ENCODE data around the gene TTC7B. TPM values are rescaled to one million over a fixed set of nuclear protein-coding genes. Genes with fewer than 3 reads are reported as not detected.

The TTC7B gene
- total RNA-seq, 1 experiment from 2014 or later = 70.6 TPM

DNA sequence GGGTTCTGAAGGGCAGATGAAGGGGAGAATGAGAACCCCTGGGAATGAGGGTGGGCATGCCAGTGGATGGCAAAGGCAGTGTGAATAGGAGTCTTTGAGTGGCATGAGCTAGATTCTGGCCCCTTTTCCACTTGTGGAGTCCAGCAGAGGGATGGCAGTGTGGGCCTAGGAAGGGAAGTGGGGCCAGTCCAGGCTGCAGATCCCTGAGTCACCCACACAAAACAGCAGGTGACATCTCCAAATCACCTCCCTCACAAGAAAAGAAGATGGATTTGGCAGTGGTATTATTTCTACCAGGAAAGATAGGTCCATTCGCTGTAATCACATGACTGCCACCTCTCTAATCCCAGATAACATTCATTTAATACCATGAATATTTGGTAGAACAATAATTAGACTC, 151.3 kb downstream of the TTC7B start:
- DNase-seq (ENCODE audit: low read depth, low spot score) (no peak), ATAC-seq (no peak)
- TF ChIP-seq EZH2 (IDR thresholded peaks at IDR 0.05) (no peak), SRF (IDR thresholded peaks at IDR 0.05; ENCODE audit: low read depth) (no peak), REST (IDR thresholded peaks at IDR 0.05; ENCODE audit: low read depth) (no peak), ZNF274 (IDR thresholded peaks at IDR 0.05; ENCODE audit: low read depth, low read length) (no peak)
- TF ChIP-seq, protein P1, sequence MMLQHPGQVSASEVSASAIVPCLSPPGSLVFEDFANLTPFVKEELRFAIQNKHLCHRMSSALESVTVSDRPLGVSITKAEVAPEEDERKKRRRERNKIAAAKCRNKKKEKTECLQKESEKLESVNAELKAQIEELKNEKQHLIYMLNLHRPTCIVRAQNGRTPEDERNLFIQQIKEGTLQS (IDR thresholded peaks at IDR 0.05) = no peak
- TF ChIP-seq, protein P2, sequence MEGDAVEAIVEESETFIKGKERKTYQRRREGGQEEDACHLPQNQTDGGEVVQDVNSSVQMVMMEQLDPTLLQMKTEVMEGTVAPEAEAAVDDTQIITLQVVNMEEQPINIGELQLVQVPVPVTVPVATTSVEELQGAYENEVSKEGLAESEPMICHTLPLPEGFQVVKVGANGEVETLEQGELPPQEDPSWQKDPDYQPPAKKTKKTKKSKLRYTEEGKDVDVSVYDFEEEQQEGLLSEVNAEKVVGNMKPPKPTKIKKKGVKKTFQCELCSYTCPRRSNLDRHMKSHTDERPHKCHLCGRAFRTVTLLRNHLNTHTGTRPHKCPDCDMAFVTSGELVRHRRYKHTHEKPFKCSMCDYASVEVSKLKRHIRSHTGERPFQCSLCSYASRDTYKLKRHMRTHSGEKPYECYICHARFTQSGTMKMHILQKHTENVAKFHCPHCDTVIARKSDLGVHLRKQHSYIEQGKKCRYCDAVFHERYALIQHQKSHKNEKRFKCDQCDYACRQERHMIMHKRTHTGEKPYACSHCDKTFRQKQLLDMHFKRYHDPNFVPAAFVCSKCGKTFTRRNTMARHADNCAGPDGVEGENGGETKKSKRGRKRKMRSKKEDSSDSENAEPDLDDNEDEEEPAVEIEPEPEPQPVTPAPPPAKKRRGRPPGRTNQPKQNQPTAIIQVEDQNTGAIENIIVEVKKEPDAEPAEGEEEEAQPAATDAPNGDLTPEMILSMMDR (IDR thresholded peaks at IDR 0.05 in 2 of 3, conservative IDR thresholded peaks at IDR 0.05 in 1 of 3; ENCODE audit: borderline replicate concordance in 1 of 3, insufficient read depth in 1 of 3, low read depth in 2 of 3, low read length in 2 of 3) = no peak
- CTCF ChIA-PET = no interaction called here
- intact Hi-C loops (cut with micrococcal nuclease) = no loop called here
- Histone ChIP-seq H4K20me1 (ENCODE audit: insufficient read depth) (no peaks in the 10 kb centered on the region), H3K36me3 (ENCODE audit: control insufficient read depth in 1 of 2, insufficient read depth in 2 of 2, low read length in 2 of 2) (no peaks in the 10 kb centered on the region), H3K27ac (ENCODE audit: low read depth, low read length) (no peak overlapping the region), H3K4me2 (ENCODE audit: low read length) (no peak overlapping the region), H3K9me3 (ENCODE audit: control insufficient read depth in 1 of 2, insufficient read depth in 1 of 2, low read depth in 1 of 2, low read length in 2 of 2) (no peaks in the 10 kb centered on the region), H3K4me3 (replicated peaks in 1 of 2; ENCODE audit: low read depth in 1 of 2, low read length in 2 of 2) (no peak overlapping the region), H2AFZ (ENCODE audit: low read depth, low read length, poor library complexity, severe bottlenecking) (no peak overlapping the region), H3K9ac (ENCODE audit: low read length) (no peak overlapping the region), H3K79me2 (ENCODE audit: insufficient read depth, low read length) (no peaks in the 10 kb centered on the region), H3K27me3 (ENCODE audit: insufficient read depth, low read length) (no peaks in the 10 kb centered on the region), H3K4me1 (ENCODE audit: control insufficient read depth in 1 of 2, insufficient read depth in 2 of 2, low read length in 2 of 2) (no peaks in the 10 kb centered on the region), H3K9me2 (ENCODE audit: insufficient read depth) (no peaks in the 10 kb centered on the region)
- POLR2A ChIA-PET = no interaction called here
- BruUV-seq (replicated peaks) = no TSS peak
- RAD21 ChIA-PET (ENCODE audit: low non-redundant PET in 1 of 2, low total read pairs in 2 of 2, uncharacterized antibody in 2 of 2, unreplicated experiment in 2 of 2) = no interaction called here
